VCaP (cell line): ENCODE results near the gene SAA4.
"Not testable (repeated sequence)": the region's sequence is repeated elsewhere in the genome, so short reads cannot be mapped to it uniquely, and the experiment has no call there.

Source experiments
- H3K27ac ChIP-seq: fragments of 450-650 bp; 2 replicates; pipeline ENCODE4 v1.5.1; 2017
- TF ChIP-seq, protein P1 (sequence below): fragments of 450-650 bp; conservative IDR thresholded peaks from 2 replicates; pipeline ENCODE4 v1.5.1; 2017; ENCODE audit warnings: mild to moderate bottlenecking, moderate library complexity

The SAA4 gene

DNA sequence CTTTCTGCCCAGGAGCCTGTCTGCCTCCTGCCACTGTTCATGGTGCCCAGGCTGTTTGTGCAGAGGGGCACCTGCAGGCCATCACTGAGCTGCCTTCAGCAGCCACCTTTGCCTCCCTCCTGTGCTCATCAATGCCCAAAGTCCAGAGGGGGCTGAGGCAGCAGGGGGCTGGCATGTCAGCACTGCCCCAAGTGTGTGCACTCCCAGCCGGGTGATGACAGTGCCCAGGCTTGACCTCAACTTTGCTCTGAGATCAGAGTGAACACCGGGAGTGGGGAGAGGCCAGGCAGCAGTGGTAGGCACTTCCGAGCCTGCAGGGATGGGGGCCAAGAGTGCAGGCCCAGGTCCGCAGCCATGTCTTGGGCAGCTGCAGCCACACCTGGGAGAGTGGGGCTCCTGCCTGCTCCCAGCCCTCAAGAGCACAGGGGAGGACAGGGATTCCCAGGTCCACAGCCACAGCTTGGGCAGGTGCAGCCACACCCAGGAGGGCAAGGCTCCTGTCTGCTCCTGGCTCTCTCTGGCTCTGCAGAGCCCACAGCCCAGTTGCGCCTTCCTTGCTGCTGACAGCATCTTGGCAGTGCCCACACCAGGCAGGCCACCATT lies 15.2 kb downstream of the SAA4 start:
- TF ChIP-seq, protein P1, sequence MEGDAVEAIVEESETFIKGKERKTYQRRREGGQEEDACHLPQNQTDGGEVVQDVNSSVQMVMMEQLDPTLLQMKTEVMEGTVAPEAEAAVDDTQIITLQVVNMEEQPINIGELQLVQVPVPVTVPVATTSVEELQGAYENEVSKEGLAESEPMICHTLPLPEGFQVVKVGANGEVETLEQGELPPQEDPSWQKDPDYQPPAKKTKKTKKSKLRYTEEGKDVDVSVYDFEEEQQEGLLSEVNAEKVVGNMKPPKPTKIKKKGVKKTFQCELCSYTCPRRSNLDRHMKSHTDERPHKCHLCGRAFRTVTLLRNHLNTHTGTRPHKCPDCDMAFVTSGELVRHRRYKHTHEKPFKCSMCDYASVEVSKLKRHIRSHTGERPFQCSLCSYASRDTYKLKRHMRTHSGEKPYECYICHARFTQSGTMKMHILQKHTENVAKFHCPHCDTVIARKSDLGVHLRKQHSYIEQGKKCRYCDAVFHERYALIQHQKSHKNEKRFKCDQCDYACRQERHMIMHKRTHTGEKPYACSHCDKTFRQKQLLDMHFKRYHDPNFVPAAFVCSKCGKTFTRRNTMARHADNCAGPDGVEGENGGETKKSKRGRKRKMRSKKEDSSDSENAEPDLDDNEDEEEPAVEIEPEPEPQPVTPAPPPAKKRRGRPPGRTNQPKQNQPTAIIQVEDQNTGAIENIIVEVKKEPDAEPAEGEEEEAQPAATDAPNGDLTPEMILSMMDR = no peak
- no peak overlapping the region for H3K27ac ChIP-seq

DNA sequence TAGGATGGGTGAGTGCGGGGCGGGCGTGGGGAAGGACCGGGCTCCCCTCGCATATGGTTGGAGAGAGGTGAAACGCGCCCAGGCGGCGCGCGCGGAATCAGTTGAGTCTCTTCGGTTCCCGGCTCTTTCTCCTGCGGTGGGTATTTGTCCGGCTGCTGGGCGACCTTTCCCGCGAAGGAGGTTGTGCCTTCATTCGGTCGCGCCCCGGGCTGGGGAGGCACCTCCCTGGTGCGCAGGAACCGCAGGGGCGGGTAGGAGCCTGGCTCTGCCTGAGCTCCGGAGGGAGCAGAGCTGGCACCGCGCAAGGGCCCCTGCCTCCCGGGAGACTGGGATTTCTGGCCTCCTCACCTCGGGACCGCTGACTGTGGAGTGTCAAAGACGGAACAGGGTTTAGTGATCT lies 27.5 kb downstream of the SAA4 start:
- TF ChIP-seq, protein P1 = no peak
- no peak overlapping the region for H3K27ac ChIP-seq

DNA sequence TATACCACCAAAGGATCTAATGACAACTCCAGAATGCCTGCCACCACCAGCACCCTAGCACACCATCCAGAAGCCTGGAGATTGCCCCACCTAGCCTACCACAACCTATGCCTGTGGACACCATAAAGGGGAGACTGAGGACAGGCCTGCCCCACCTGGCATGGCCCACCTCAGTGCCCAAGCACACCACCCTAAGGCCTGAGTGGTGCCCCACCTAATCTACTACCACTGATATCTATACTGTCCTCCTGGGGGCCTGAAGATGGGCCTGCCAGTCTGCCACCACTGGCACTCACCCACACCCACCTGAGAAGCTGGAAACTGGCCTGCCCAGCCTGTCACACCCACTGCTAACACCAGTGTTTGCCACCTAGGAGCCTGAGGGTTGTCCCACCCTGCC lies 31.8 kb downstream of the SAA4 start:
- TF ChIP-seq, protein P1 = no peak
- no peak overlapping the region for H3K27ac ChIP-seq

DNA sequence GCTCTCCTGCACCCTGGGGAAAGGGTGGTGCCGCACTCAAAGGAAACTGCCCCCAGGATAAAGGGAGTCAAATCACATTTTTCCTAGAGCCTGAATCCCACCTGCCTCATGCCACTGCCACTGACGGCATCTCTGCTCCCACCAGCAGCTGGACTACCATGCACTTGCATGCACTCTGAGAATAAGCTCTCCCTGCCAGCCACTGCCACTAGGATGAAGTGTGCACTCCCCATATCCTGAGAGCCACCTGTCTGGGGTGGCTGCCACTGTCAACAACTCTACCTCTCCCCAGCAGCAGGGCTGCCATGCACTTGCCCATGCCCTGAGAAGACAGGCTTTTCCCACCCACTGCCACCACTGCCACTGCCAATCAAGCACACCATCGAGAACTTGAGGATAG lies 32.4 kb downstream of the SAA4 start:
- H3K27ac ChIP-seq = no peak overlapping the region
- TF ChIP-seq, protein P1 = no peak

DNA sequence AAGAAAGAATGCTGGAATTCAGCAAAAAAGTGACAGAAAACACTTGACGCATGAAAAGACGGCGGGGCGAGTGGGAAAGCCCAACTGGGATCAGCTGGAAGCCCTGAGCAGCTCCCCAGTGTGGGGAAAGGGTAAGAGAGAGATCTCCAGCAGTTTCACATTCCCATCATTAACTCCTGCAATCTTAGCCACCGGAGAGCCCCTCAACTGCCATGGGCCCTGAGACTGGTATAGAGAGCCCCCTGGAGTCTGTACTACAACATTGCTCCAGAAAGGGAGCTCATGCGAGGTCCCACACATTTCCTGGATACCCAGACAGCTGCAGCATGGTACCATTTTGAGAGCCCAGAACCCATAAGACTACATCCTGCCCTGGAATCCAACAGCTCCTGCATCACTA lies 32.9 kb downstream of the SAA4 start:
- H3K27ac ChIP-seq = no peak overlapping the region
- TF ChIP-seq, protein P1 = no peak; the same call in 1 of the 2 replicates

DNA sequence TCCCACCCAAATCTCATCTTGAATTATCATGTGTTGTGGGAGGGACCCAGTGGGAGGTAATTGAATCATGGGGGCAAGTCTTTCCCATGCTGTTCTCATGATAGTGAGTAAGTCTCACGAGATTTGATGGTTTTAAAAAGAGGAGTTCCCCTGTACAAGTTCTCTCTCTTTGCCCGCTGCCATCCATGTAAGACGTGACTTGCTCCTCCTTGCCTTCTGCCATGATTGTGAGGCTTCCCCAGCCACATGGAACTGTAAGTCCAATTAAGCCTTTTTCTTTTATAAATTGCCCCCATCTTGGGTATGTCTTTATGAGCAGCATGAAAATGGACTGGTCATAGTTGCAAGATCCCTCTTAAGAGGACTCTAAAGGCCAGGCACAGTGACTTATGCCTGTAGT lies 38.9 kb downstream of the SAA4 start:
- not testable (repeated sequence) for H3K27ac ChIP-seq

DNA sequence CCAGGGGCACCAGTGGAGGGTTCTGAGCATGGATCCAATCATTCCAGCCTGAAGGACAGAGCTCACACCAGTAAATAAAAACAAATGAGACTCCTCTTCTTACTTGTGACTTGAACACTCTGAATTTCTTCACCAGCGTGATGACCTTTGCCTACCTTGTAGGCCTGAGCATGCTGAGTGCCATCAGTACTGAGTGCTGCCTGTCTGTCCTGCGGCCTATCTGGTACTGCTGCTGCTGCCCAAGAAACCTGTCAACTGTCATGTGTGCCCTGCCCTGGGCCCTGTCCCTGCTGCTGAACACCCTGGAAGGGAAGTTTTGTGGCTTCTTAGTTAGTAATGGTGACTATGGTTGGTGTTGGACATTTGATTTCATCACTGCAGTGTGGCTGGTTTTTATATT lies 40.1 kb downstream of the SAA4 start:
- TF ChIP-seq, protein P1 = no peak

DNA sequence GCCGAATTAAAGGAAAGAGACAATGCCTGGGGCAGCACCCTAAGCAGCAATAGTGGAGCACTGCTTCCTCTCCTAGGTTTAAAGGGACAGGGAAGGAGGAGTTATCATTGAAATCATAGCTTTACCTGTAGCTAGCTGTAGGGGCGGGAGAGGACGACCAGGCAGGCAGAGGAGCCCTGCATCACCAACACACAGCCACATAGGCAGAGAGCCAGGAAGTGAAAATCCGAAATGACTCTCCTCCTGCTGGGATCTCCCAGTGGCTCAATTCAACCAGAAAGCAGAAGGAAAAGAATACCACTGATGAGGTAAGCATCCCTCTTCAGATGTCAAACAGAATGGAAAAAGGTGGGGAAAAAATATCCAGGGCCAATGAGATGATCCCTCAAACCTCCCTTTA lies 43.6 kb downstream of the SAA4 start:
- H3K27ac ChIP-seq = no peak overlapping the region
- TF ChIP-seq, protein P1 = no peak

More for the DNA sequence above, 40.1 kb downstream of the SAA4 start:
- H3K27ac ChIP-seq = peak overlapping the region; percentile 25
